Fibroblast of lung (primary cell): ENCODE results near the gene TNS3.

Experiments used
- EZH2 ChIP-seq: IDR thresholded peaks from 2 replicates; pipeline ENCODE4 v1.5.1; 2012; ENCODE audit warnings: low read length, control low read depth, mild to moderate bottlenecking; ENCODE audit errors: missing control alignments
- TF ChIP-seq, protein P1 (sequence below), 2 donors: IDR thresholded peaks in 1 of 2; conservative IDR thresholded peaks in 1 of 2; 1 replicate in 1 of 2; 2 replicates in 1 of 2; pipeline ENCODE4 v1.5.1; 2011 to 2012; ENCODE audit warnings: low read length in 2 of 2, control low read depth in 1 of 2, inconsistent platforms in 1 of 2, low read depth in 1 of 2, mild to moderate bottlenecking in 1 of 2

DNA sequence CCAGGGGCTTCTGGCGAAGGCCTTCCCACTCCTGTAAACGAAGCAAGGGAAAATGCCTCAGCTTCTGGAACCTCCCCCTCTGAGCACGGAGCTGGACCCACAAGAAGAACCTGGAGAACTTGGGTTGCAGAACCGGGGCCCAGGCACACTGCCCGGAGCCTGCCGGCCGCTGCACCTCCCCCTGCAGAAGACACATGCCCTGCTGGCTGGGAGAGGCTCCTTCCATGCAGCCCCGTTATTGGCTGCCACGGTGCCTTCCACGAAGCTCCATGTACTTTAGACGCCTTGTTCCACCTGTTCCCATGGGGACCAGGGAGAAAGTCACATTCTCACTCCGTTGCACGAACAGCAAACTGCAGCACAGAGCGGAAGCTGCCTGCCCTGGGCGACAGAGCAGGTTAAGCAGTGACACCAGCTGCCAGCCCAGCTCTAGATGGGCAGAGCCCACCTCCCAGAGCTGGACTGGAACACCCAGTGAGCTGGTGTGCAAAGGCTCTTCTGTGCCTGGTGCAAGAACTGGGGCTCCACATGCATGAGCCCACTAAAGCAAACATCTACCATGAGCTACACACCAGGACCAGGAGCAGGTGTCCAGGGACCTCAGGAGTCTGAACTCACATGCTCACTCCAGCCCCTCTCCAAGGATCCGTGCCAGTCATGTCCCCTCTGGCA, 70.1 kb downstream of the TNS3 start:
- TF ChIP-seq, protein P1, sequence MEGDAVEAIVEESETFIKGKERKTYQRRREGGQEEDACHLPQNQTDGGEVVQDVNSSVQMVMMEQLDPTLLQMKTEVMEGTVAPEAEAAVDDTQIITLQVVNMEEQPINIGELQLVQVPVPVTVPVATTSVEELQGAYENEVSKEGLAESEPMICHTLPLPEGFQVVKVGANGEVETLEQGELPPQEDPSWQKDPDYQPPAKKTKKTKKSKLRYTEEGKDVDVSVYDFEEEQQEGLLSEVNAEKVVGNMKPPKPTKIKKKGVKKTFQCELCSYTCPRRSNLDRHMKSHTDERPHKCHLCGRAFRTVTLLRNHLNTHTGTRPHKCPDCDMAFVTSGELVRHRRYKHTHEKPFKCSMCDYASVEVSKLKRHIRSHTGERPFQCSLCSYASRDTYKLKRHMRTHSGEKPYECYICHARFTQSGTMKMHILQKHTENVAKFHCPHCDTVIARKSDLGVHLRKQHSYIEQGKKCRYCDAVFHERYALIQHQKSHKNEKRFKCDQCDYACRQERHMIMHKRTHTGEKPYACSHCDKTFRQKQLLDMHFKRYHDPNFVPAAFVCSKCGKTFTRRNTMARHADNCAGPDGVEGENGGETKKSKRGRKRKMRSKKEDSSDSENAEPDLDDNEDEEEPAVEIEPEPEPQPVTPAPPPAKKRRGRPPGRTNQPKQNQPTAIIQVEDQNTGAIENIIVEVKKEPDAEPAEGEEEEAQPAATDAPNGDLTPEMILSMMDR (conservative IDR thresholded peaks at IDR 0.05 in 1 of 2, IDR thresholded peaks at IDR 0.05 in 1 of 2; ENCODE audit: low read depth in 1 of 2, low read length in 2 of 2) = no peak
- TF ChIP-seq EZH2 = no peak
